Stimulated activated CD4-positive, alpha-beta T cell treated with anti-CD3 and anti-CD28 coated beads, TNF-alpha, amount 100 ng/mL, for 24 hours (primary cell): ENCODE measurements around the gene RNF44.

Source experiments
- DNase-seq, 3 experiments: peaks; one replicate each; pipeline ENCODE4 v3.0.0-alpha.2; 2020; ENCODE audit warnings: low read depth in 3 of 3

The RNF44 gene

GRCh38 chr5:176536902-176537553 is at the start of gene RNF44:
Gene RNF44, minus strand, starts transcription at chr5:176537402. Its CDS starts 4,930 bp downstream, at chr5:176532472.
- peak; percentile 94 to 98 (median 96) for DNase-seq

- no peak for DNase-seq
Observed at GRCh38 chr5:176583076-176583475, 45.9 kb upstream of the RNF44 start.

- no peak for DNase-seq
Observed at GRCh38 chr5:176581361-176581760, 44.2 kb upstream of the RNF44 start.

GRCh38 chr5:176579323-176579722 is 42.1 kb upstream of the RNF44 start:
- no peak for DNase-seq

- peak in 1 of 3 experiments; percentile 34 for DNase-seq
Observed at GRCh38 chr5:176578391-176578808, 41.2 kb upstream of the RNF44 start.

GRCh38 chr5:176577312-176578176 is 40.3 kb upstream of the RNF44 start:
- no peak for DNase-seq

DNA sequence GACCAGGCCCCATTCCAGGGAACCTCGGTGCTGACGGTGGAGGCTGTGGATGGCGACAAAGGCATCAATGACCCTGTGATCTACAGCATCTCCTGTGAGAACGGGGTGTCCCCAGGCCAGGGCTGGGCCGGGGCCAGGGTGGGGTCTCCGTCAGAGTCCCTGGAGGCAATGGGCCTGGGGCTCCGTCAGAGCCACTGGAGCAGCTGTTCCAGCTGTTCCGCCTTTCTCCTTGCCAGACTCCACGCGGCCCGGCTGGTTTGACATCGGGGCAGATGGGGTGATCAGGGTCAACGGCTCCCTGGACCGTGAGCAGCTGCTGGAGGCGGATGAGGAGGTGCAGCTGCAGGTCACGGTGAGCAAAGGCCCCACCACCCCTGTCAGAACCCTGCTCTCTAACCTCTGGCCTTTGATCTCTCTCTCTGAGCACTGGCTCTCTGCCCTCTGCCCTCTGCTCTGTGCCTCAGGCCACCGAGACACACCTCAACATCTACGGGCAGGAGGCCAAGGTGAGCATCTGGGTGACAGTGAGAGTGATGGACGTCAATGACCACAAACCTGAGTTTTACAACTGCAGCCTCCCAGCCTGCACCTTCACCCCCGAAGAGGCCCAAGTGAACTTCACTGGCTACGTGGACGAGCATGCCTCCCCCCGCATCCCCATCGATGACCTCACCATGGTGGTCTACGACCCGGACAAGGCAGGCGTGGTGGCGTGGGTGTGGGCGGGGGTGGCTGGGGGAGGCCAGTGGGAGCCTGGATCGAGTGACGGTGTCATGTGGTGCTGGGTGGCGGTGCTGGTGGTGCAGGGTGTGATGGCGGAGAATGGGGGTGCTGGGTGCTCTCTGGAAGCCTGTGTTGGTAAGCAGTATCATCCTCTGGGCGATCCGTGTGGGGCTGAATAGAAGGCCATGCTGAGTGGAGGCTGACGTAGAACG is 38.6 kb upstream of the RNF44 start:
- DNase-seq: no peak

DNA sequence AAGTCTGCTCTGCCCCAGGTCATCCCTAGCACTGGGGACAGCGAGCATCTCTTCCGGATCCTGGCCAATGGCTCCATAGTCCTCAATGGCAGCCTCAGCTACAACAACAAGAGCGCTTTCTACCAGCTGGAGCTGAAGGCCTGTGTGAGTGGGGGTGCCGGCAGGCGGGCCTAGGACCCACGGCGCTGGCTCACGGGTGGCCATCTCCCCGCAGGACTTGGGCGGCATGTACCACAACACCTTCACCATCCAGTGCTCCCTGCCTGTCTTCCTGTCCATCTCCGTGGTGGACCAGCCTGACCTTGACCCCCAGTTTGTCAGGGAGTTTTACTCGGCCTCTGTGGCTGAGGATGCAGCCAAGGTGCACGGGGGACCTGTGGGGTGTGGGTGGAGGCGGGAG is 37.9 kb upstream of the RNF44 start:
- no peak for DNase-seq

- DNase-seq: no peak
Observed at GRCh38 chr5:176574297-176574591, 37.0 kb upstream of the RNF44 start.

DNA sequence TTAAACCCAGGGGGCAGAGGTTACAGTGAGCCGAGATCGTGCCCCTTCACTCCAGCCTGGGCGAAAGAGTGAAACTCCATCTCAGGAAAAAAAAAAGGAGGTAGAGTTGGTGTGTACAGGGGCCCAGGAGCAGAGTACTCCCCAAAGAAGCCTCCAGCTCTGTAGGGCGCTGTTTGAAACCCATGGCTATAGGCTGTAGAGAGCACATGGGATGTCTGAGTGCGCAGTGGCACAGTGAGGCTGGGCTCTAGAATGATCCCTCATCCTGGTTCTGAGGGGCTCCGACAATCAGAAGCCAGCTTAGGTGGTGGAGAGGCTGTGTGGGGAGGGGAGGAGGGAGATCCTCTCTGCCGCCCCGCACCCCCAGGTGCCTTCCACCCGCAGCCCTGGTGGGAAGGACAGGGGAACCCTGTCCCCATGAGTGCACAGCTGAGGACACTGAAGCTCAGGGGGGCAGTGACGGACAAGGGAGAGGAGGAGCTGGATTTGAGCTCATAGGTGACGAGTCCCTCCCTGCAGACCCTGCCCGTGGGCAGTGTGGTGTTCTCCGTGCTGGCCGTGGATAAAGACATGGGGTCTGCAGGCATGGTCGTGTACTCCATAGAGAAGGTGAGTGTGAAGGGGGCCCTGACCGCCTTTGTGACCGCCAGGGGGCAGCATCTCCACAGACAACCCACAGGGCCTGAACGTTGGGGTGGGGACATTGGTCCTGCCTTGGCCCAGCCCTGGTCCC is 36.5 kb upstream of the RNF44 start:
- DNase-seq: peak; percentile 63 to 76 (median 67)

DNA sequence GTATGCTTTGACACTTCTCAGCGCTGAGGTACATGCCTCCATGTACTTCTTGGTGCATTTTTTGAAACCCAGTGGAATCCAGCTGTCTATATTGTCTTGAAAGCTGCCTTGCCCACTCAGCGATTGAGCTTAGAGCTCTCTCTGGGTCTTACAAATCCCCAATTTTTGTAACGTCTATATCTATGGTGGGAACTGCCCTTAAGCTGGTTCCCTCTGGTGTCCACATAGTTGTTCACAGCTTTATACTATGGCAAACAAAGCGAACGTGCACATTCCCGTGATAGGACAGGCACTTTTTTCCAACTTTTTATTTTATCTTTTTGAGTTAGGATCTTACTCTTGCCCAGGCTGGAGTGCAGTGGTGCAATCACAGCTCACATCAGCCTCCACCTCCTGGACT is 32.8 kb upstream of the RNF44 start:
- DNase-seq: no peak

GRCh38 chr5:176568657-176569056 is 31.5 kb upstream of the RNF44 start:
- no peak for DNase-seq

DNA sequence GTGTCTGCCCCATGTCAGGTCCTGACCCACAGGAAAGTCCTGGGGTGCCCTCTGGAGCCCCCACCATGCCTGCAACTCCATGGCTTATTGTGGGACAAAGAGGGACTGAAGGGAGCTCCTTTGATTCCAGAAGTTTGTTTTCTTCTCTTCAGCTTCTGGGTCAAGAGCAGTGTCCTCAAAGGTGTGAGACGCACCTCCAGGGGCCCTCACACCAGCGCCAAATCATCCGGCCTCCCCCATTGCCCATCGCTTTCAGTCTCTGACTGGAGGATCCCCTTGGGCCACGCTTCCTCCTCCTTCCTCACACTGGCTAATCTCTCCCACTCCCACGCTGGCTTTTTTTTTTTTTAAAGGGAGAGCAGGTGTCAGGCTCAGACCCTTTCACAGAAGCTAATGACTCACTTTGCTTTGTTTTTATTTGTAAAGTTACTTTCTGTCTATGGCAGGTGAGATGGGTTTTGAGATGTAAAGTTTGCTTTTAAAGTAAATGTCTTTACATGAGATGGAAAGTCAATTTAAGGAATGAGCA is 28.6 kb upstream of the RNF44 start:
- DNase-seq: no peak

DNA sequence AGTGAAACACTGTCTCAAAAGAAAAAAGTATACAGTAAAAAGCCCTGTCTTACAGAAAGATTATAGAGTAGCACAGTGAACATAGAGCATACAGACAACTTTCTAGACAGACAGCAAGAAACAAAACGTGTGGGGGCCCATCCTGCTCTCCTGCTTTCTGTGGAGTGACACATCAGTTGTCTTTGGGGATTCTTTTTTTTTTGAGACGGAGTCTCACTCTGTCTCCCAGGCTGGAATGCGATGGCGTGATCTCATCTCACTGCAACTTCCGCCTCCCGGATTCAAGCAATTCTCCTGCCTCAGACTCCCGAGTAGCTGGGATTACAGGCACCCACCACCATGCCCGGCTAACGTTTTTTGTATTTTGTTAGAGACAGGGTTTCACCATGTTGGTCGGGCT is 26.8 kb upstream of the RNF44 start:
- no peak for DNase-seq

- DNase-seq: no peak
Observed at GRCh38 chr5:176562189-176562588, 25.0 kb upstream of the RNF44 start.

DNA sequence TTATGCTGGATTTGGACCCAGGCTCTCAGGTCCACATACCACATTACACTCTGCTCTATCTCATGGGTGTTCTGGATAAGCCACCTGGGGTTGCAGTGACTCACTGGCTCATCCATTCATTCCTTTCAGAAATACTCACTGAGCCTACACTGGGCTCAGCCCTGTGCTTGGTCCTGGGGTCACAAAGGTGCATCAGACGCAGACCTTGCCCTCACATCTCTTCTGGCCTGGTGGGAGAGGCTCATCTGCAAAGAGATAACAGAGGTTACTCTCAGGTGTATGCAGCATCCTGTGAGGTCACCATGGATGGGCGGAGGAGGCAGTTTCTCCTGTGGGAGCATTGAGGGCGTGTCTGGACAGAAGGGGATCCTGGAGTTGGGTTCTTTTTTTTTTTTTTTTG is 24.1 kb upstream of the RNF44 start:
- no peak for DNase-seq

DNA sequence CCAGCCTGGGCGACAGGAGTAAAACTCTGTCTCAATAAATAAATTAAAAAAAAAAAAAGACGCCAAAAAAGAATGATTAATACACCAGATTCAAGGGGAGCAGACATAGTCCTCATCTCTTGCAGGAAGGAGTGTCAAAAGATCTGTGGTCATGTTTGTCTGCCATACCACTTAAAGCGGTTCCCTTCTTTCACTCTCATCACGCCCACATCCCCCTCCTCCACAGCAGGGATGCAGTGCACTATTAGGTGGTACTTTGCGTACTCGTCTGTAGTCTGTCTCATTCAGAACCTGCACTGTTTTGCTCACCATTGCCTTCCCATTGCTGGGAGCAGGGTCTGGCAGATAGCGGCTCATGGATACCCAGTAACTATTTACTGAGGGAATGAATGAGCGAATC is 23.2 kb upstream of the RNF44 start:
- DNase-seq: peak in 1 of 3 experiments; percentile 34

- no peak for DNase-seq
Observed at GRCh38 chr5:176559683-176560082, 22.5 kb upstream of the RNF44 start.

DNA sequence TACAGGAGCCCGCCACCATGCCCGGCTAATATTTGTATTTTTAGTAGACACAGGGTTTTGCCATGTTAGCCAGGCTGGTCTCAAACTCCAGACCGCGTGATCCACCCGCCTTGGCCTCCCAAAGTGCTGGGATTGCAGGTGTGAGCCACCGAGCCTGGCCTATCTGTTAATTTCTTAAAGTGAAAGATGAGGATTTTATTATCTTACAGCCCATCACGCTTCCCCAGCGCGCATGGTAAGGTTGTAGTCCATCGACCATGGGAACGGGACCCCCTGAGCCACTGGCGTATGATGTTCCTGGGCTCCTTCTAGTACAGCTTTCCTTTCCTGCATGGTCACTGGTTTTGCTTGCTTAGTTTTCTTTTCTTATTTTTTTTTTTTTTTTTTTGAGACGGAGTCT is 20.6 kb upstream of the RNF44 start:
- no peak for DNase-seq

GRCh38 chr5:176553260-176554085 is 16.3 kb upstream of the RNF44 start:
- DNase-seq: no peak
